ENCODE data around the gene PCBP3.
A peak's percentile ranks its signal among the peaks of the same experiment; 100 is the strongest.
"Not testable (repeated sequence)": the region's sequence is repeated elsewhere in the genome, so short reads cannot be mapped to it uniquely, and the experiment has no call there.

The PCBP3 gene

DNA sequence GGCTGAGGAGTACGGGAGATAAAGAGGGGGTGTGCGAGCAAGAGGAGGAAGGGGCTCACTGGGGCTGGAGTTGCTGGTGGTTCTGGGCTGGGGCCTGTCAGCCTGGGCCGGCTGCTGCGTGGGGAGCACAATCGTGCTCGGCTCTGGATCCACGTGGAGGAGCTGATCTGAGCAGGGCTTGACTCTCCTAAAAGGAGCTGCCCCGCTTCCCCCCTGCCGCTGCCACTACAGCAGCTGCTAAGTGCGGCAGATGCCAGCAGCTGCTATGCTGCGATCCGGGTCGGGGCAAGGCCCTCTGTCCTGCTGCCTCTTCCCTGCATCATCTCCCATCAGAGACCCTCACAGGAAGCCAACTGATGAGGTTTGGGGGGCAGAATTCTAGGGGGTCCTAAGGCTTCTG lies 165.9 kb downstream of the PCBP3 start:
- DNase-seq (ENCODE audit: low read depth): no peak

DNA sequence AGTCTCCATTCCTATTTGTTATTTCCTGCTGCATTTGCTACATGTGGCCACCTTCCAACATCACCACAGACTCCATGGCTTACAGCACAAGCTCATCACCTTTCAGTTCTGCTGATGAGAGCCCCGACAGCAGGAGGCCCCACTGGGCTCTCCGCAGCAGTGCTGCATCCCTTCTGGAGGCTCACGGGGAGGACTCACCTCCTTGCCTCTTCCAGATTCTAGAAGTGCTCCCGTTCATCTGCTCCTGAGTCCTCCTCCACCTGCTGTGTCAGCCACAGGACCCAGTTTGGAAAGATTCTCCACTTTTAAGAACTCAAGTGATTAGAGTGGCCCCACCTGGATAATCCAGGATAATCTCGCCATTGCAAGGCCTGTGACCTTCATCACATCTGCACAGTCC lies 167.6 kb downstream of the PCBP3 start:
- no peak for DNase-seq (ENCODE audit: low read depth)

DNA sequence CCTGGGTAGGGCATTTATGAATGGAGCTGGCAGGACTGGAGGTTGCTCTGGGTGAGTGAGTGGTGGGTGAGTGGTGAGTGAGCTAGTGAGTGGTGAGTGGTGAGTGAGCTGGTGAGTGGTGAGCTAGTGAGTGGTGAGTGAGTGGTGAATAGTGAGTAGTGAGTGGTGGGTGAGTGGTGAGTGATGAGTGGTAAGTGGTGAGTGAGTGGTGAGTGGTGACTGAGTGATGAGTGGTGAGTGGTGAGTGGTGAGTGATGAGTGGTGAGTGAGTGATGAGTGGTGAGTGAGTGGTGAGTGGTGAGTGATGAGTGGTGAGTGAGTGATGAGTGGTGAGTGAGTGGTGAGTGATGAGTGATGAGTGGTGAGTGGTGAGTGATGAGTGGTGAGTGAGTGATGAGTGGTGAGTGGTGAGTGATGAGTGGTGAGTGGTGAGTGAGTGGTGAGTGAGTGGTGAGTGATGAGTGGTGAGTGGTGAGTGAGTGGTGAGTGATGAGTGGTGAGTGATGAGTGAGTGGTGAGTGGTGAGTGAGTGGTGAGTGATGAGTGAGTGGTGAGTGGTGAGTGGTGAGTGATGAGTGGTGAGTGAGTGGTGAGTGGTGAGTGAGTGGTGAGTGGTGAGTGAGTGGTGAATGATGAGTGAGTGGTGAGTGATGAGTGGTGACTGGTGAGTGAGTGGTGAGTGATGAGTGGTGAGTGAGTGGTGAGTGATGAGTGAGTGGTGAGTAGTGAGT lies 170.8 kb downstream of the PCBP3 start:
- DNase-seq (ENCODE audit: low read depth): not testable (repeated sequence)

GRCh38 chr21:45815781-45816180 lies 172.3 kb downstream of the PCBP3 start:
- DNase-seq (ENCODE audit: low read depth): not testable (repeated sequence)

GRCh38 chr21:45816794-45817193 lies 173.3 kb downstream of the PCBP3 start:
- DNase-seq (ENCODE audit: low read depth): no peak

DNA sequence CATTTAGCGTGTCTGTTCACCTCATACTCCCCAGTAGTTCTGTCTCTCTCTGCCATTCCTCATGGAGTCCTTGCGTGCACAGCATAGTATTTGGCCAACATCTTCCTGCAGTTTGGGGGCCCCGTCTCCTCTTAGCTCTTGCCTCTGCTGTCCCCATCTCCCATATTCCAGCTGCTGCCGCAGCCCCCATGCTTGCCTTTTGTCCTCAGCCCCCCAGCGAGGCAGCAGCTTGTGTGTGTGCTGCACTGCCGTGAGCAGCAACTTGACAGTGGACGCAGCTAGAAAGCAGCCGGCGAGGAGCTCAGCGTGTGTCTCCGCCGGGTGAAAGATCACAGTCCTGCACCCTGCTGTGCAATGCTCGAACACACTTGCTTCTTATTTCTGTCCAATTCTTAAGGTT lies 173.8 kb downstream of the PCBP3 start:
- DNase-seq (ENCODE audit: low read depth): no peak

DNA sequence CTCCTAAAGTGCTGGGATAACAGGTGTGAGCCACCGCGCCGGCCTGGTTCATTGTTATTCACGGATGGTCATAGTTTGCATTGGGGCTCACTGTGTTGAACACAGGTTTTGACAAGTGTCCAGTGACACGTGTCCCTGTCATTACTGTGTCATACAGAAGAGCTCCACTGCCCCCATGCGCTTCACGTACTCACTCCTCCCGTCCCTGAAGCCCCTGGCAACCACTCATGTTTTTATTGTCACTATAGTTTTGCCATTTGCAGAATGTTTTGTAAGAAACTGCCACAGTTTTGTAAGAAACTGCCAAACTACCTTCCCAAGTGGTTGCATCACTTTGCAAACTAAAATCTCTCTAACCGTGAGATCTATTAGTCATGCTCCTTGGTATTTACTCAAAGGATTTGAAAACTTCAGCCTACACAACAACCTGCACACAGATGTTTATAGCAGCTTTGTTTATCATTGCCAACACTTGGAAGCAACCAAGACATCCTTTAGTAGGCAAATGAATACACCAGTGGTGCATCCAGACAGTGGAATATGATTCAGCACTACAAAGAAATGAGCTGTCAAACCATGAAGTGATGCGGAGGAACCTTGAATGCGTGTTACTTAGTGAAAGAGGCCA lies 174.9 kb downstream of the PCBP3 start:
- no peak for DNase-seq (ENCODE audit: low read depth)

DNA sequence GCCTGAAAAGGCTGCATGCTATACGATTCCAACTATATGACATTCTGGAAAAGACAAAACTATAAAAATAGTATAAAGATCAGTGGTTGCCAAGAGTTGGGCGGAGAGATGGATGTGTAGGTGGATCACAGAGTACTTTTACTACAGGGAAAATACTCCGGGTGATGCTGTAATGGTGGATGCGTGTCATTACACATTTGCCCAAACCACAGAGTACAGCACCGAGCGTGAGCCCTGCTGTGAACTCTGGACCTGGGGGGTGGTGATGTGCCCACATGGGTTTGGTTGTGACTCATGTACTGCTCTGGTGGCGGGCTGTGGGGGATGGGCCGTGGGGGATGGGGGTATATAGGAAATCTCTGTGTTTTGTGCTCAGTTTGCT lies 175.4 kb downstream of the PCBP3 start:
- DNase-seq (ENCODE audit: low read depth): peak; percentile 56

GRCh38 chr21:45819478-45820170 lies 176.1 kb downstream of the PCBP3 start:
- DNase-seq (ENCODE audit: low read depth): no peak

DNA sequence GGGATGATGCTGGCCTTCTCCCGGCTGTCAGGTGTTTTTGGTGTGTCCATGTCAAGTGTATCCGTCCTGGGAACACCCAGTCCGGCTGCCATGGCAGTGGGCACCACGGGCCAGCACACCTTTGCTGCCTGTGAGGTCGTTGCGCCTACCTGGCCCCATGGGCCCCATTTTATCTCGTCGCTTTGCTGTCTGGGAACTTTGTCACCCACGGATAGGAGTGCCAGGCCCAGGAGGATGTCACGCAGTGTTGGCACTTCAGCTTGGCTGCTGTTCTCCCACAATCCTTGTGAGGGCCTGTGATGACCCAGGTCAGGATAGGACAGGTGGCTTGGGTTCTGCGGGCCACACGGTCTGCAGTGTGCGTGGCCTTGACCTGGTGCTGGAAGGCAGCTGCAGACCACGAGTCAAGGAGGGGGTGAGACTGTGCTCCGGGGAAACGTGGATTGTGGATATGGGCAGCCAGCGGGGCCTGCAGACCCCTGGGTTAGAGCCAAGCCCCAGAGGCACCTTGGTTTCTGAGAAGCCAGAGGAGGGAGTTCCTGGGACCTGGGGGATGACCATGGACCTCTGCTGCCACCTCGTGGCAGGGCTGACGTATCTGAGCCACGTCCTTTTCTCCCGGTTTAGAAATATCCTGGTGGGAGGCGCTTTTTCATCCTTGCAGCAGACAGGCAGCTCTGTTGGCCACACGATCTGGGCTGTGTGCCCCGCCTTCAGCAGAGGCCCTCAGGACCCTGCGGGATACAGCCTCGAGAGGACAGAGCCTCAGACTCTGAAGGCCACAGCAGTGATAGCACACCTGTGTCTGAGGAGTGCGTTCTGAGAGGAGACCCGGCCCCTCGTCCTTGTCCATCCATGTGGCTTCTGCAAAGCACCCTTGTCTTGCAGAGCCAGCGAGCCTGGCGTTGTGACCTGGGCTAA lies 176.9 kb downstream of the PCBP3 start:
- DNase-seq (ENCODE audit: low read depth): peak; percentile 54

GRCh38 chr21:45821315-45821962 lies 177.9 kb downstream of the PCBP3 start:
- DNase-seq (ENCODE audit: low read depth): no peak

- no peak for DNase-seq (ENCODE audit: low read depth)
These were observed 178.5 kb downstream of the PCBP3 start for GRCh38 chr21:45821998-45822397.

DNA sequence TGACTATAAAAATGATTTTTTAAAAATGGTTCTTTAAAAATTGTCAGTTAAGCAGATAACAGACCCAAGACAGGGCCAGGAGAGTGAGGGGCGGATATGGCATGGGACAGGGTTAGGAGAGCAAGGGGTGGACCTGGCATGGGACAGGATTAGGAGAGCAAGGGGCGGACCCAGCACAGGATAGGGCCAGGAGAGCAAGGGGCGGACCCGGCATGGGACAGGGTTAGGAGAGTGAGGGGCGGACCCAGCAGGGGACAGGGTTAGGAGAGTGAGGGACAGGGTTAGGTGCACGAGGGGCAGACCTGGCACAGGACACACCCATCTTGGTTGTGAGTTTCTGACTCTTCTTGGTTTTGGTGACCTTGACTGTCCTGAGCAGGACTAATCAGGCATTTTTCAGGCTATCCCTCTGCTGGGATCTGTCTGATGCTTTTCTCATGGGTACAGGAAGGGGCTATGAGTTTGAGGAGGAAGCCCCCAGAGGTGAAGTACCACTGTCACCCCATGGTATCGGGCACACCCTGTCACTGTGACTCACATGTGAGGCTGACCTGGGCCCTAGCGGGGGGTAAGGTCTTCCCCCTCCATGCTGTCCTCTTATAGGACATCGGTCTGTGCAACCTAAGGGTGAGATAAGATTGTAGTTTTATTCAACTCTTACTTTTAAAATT lies 179.0 kb downstream of the PCBP3 start:
- DNase-seq (ENCODE audit: low read depth): no peak

GRCh38 chr21:45823100-45823681 lies 179.7 kb downstream of the PCBP3 start:
- no peak for DNase-seq (ENCODE audit: low read depth)

GRCh38 chr21:45824546-45825215 lies 181.2 kb downstream of the PCBP3 start:
- DNase-seq (ENCODE audit: low read depth): no peak

DNA sequence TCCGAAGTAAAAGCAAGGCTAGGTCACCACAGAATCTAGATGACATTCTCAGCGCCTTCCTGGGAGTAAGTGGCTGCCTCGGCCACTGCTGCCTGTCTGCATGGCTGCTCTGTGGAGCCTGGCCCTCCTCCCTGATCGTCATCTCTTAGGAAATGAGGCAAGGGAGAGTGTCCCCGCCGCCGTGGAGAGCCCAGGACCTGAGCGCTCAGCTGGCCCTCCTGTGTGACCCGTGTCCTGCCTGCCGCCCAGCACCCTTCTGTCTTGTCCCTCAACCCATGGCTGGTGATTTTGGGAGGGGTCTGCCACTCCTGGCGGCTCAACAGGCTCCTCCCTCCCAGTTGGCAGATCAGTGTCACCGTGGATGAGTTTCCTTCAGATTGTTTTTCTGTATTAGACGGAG lies 181.7 kb downstream of the PCBP3 start:
- no peak for DNase-seq (ENCODE audit: low read depth)

DNA sequence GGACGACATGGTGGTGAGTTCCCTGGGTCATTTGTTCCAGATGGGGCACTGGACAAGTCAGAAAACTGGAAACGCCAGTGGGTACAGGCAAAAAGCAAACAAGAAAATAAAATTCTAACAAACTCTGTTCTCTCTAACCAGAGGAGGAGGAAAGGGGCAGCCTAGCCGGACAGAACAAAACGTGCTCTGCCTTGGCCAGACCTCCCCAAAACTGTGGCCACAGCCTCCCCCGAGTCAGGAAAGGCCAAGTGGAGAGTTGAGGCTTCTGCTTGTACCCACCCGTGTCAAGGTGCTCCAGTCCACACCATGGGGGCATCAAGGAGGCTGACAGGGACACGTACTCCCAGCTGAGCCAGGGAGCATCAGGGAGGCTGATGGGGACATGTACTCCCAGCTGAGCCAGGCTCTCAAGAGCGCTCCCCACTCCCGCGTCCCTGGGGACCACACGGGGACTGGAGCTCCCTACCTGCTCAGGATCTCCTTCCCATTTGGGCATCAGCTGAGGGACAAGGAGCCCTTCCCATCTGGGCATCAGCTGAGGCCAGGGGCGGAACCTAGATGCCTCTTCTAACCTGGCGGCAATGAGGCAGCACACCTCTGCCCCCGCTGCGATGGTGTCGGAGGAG lies 183.3 kb downstream of the PCBP3 start:
- DNase-seq (ENCODE audit: low read depth): no peak

DNA sequence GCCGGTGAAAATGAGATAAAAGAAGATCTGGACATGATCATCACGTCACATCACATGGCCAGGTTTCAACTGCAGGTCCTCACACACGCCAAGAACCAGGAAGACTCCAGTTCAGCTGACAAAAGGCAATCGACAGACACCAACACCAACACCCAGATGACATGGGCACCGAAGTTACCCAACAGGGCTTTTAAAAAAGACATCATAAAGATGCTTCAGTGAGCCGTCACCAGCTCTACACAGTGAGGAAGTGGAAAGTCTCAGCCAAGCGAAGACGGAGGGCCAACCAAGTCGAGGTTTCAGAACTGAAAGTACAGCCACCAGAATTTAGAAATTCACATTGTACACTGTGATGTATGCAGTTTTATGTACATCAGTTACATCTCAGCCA lies 183.8 kb downstream of the PCBP3 start:
- no peak for DNase-seq (ENCODE audit: low read depth)

- DNase-seq (ENCODE audit: low read depth): no peak
These were observed 184.5 kb downstream of the PCBP3 start for GRCh38 chr21:45827881-45828579.
